ENCODE results near the gene RBM18. TPM values are rescaled to one million over a fixed set of nuclear protein-coding genes. Genes with fewer than 3 reads are reported as not detected.

The RBM18 gene
- total RNA-seq, 1 donor from 2014 or later, result 21.1 TPM

- no peak for TF ChIP-seq CTCF (IDR thresholded peaks at IDR 0.05; ENCODE audit: insufficient read depth, low read length, poor library complexity, severe bottlenecking)
- Histone ChIP-seq H3K27me3 (ENCODE audit: control insufficient read depth, insufficient read depth, low read length) (no peaks in the 10 kb centered on the region), H3K4me3 (ENCODE audit: low read depth, low read length) (no peak overlapping the region), H3K36me3 (ENCODE audit: control insufficient read depth, insufficient read depth, low read length) (no peaks in the 10 kb centered on the region)
- DNase-seq (ENCODE audit: low read depth), result no peak
Observed at GRCh38 chr9:122258886-122259415, 5.7 kb downstream of the RBM18 start.

GRCh38 chr9:122256206-122256605 lies 8.4 kb downstream of the RBM18 start:
- Histone ChIP-seq H3K4me3 (ENCODE audit: low read depth, low read length) (no peak overlapping the region), H3K36me3 (ENCODE audit: control insufficient read depth, insufficient read depth, low read length) (no peaks in the 10 kb centered on the region), H3K27me3 (ENCODE audit: control insufficient read depth, insufficient read depth, low read length) (no peaks in the 10 kb centered on the region)
- TF ChIP-seq CTCF (IDR thresholded peaks at IDR 0.05; ENCODE audit: insufficient read depth, low read length, poor library complexity, severe bottlenecking), result no peak
- DNase-seq (ENCODE audit: low read depth), result no peak

GRCh38 chr9:122254761-122255160 lies 9.9 kb downstream of the RBM18 start:
- Histone ChIP-seq H3K4me3 (ENCODE audit: low read depth, low read length) (no peak overlapping the region), H3K27me3 (ENCODE audit: control insufficient read depth, insufficient read depth, low read length) (no peaks in the 10 kb centered on the region), H3K36me3 (ENCODE audit: control insufficient read depth, insufficient read depth, low read length) (no peaks in the 10 kb centered on the region)
- no peak for TF ChIP-seq CTCF (IDR thresholded peaks at IDR 0.05; ENCODE audit: insufficient read depth, low read length, poor library complexity, severe bottlenecking)
- DNase-seq (ENCODE audit: low read depth), result no peak

- Histone ChIP-seq H3K36me3 (ENCODE audit: control insufficient read depth, insufficient read depth, low read length) (no peaks in the 10 kb centered on the region), H3K4me3 (ENCODE audit: low read depth, low read length) (no peak overlapping the region), H3K27me3 (ENCODE audit: control insufficient read depth, insufficient read depth, low read length) (no peaks in the 10 kb centered on the region)
- TF ChIP-seq CTCF (IDR thresholded peaks at IDR 0.05; ENCODE audit: insufficient read depth, low read length, poor library complexity, severe bottlenecking), result no peak
- no peak for DNase-seq (ENCODE audit: low read depth)
Observed at GRCh38 chr9:122252796-122253195, 11.8 kb downstream of the RBM18 start.

GRCh38 chr9:122251351-122251750 lies 13.3 kb downstream of the RBM18 start:
- no peak for TF ChIP-seq CTCF (IDR thresholded peaks at IDR 0.05; ENCODE audit: insufficient read depth, low read length, poor library complexity, severe bottlenecking)
- no peak for DNase-seq (ENCODE audit: low read depth)

GRCh38 chr9:122248448-122248865 lies 16.2 kb downstream of the RBM18 start:
- Histone ChIP-seq H3K4me3 (ENCODE audit: low read depth, low read length) (no peak overlapping the region), H3K27me3 (ENCODE audit: control insufficient read depth, insufficient read depth, low read length) (no peaks in the 10 kb centered on the region), H3K36me3 (ENCODE audit: control insufficient read depth, insufficient read depth, low read length) (no peaks in the 10 kb centered on the region)
- TF ChIP-seq CTCF (IDR thresholded peaks at IDR 0.05; ENCODE audit: insufficient read depth, low read length, poor library complexity, severe bottlenecking), result no peak
- no peak for DNase-seq (ENCODE audit: low read depth)

More at GRCh38 chr9:122251351-122251750, 13.3 kb downstream of the RBM18 start:
- Histone ChIP-seq H3K4me3 (ENCODE audit: low read depth, low read length) (no peak overlapping the region), H3K27me3 (ENCODE audit: control insufficient read depth, insufficient read depth, low read length) (no peaks in the 10 kb centered on the region), H3K36me3 (ENCODE audit: control insufficient read depth, insufficient read depth, low read length) (no peaks in the 10 kb centered on the region)

All from kidney epithelial cell (primary cell).